A549 (cell line): ENCODE measurements around the gene SPINDOC.

ENCODE experiments used
- KDM1A ChIP-seq: fragments of 200-600 bp; sonication (generic); IDR thresholded peaks from 2 replicates; pipeline ENCODE4 v1.6.1; 2016; ENCODE audit warnings: low read depth, mild to moderate bottlenecking
- PHF8 ChIP-seq: fragments of 200-600 bp; sonication (generic); IDR thresholded peaks from 2 replicates; pipeline ENCODE4 v1.6.1; 2016; ENCODE audit warnings: low read depth, mild to moderate bottlenecking, antibody characterized with exemption, moderate library complexity, borderline replicate concordance
- POLR2A ChIP-seq: IDR thresholded peaks from 2 replicates; pipeline ENCODE4 v1.6.1; 2012; ENCODE audit warnings: mild to moderate bottlenecking, low read length
- TF ChIP-seq, protein P1 (sequence below): IDR thresholded peaks from 2 replicates; pipeline ENCODE4 v1.6.1; 2012
- TF ChIP-seq, protein P2 (sequence below): fragments of >200 bp; sonication (Bioruptor Twin); formaldehyde crosslinking; IDR thresholded peaks from 3 replicates; pipeline ENCODE4 v1.5.1; 2016

DNA sequence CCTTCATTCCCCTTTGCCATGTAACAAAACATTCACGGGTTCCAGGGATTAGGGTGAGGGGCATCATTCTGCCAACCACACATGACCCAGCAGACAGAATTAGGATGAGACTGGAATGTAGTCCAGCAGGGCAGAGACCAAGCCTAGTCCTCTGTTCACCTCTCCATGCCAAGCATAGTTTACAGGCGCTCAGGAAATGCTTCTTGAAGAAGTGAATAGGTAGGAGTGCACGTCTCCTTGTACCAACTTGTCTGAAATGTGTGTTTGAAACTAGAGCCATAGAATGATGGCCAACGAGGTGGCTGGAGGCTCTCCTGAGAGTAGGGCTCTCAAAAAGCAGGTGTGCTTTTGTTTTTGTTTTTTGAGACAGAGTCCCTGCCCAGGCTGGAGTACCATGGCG, 8.2 kb downstream of the SPINDOC start:
- TF ChIP-seq, protein P1, sequence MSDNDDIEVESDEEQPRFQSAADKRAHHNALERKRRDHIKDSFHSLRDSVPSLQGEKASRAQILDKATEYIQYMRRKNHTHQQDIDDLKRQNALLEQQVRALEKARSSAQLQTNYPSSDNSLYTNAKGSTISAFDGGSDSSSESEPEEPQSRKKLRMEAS: no peak
- TF ChIP-seq, protein P2, sequence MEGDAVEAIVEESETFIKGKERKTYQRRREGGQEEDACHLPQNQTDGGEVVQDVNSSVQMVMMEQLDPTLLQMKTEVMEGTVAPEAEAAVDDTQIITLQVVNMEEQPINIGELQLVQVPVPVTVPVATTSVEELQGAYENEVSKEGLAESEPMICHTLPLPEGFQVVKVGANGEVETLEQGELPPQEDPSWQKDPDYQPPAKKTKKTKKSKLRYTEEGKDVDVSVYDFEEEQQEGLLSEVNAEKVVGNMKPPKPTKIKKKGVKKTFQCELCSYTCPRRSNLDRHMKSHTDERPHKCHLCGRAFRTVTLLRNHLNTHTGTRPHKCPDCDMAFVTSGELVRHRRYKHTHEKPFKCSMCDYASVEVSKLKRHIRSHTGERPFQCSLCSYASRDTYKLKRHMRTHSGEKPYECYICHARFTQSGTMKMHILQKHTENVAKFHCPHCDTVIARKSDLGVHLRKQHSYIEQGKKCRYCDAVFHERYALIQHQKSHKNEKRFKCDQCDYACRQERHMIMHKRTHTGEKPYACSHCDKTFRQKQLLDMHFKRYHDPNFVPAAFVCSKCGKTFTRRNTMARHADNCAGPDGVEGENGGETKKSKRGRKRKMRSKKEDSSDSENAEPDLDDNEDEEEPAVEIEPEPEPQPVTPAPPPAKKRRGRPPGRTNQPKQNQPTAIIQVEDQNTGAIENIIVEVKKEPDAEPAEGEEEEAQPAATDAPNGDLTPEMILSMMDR: no peak
- TF ChIP-seq POLR2A (no peak), KDM1A (no peak), PHF8 (no peak)
